HepG2 (cell line): Measurements from ENCODE around the gene ACADVL. TPM values are rescaled to one million over a fixed set of nuclear protein-coding genes. Genes with fewer than 3 reads are reported as not detected.

ENCODE experiments used
- ARID5B ChIP-seq: IDR thresholded peaks from 2 replicates; pipeline ENCODE4 v1.4.0; 2020; ENCODE audit warnings: mild to moderate bottlenecking, missing genetic modification reagents
- ATM ChIP-seq: fragments of 450-650 bp; IDR thresholded peaks from 2 replicates; pipeline ENCODE4 v1.7.1; 2017; ENCODE audit warnings: mild to moderate bottlenecking, borderline replicate concordance
- CREB3 ChIP-seq: sonication (generic); formaldehyde crosslinking; IDR thresholded peaks from 2 replicates; pipeline ENCODE4 v1.5.0; 2020; ENCODE audit warnings: missing genetic modification reagents
- DNMT1 ChIP-seq: sonication (generic); formaldehyde crosslinking; IDR thresholded peaks from 2 replicates; pipeline ENCODE4 v1.5.1; 2020; ENCODE audit warnings: mild to moderate bottlenecking, missing genetic modification reagents
- E2F5 ChIP-seq: sonication (generic); formaldehyde crosslinking; conservative IDR thresholded peaks from 2 replicates; pipeline ENCODE4 v1.4.0; 2020; ENCODE audit warnings: missing genetic modification reagents
- KAT7 ChIP-seq: IDR thresholded peaks from 2 replicates; pipeline ENCODE4 v1.6.1; 2018; ENCODE audit warnings: borderline replicate concordance, missing compliant biosample characterization
- RBFOX2 ChIP-seq: fragments of 200-400 bp; formaldehyde crosslinking; IDR thresholded peaks from 2 replicates; pipeline ENCODE4 v1.6.1; 2017; ENCODE audit warnings: low read depth, mild to moderate bottlenecking, low read length
- RBM22 ChIP-seq: fragments of 200-400 bp; formaldehyde crosslinking; optimal IDR thresholded peaks from 2 replicates; pipeline ENCODE3; 2017; ENCODE audit warnings: mild to moderate bottlenecking, low read length, moderate library complexity
- RCOR2 ChIP-seq: IDR thresholded peaks from 2 replicates; pipeline ENCODE4 v1.6.1; 2016; ENCODE audit warnings: missing biosample characterization, missing genetic modification reagents
- SMAD9 ChIP-seq: sonication (generic); formaldehyde crosslinking; IDR thresholded peaks from 2 replicates; pipeline ENCODE4 v1.5.1; 2020; ENCODE audit warnings: mild to moderate bottlenecking, missing genetic modification reagents
- SRSF1 ChIP-seq: fragments of 200-400 bp; formaldehyde crosslinking; optimal IDR thresholded peaks from 2 replicates; pipeline ENCODE3; 2017; ENCODE audit warnings: mild to moderate bottlenecking, low read depth, low read length, moderate library complexity
- U2AF1 ChIP-seq: fragments of 200-400 bp; formaldehyde crosslinking; optimal IDR thresholded peaks from 2 replicates; pipeline ENCODE3; 2017; ENCODE audit warnings: mild to moderate bottlenecking, low read depth, low read length
- ZMYM4 ChIP-seq: sonication (generic); formaldehyde crosslinking; IDR thresholded peaks from 2 replicates; pipeline ENCODE4 v1.8.1; 2023; ENCODE audit warnings: mild to moderate bottlenecking, missing genetic modification reagents
- ZNF224 ChIP-seq: sonication (generic); formaldehyde crosslinking; IDR thresholded peaks from 2 replicates; pipeline ENCODE4 v1.5.0; 2020; ENCODE audit warnings: mild to moderate bottlenecking, missing genetic modification reagents
- ZNF350 ChIP-seq: sonication (generic); formaldehyde crosslinking; IDR thresholded peaks from 2 replicates; pipeline ENCODE4 v1.4.0; 2020; ENCODE audit warnings: mild to moderate bottlenecking, low read depth, missing genetic modification reagents, borderline replicate concordance
- ZNF468 ChIP-seq: sonication (generic); formaldehyde crosslinking; IDR thresholded peaks from 2 replicates; pipeline ENCODE4 v1.8.0; 2022; ENCODE audit warnings: mild to moderate bottlenecking, moderate library complexity, missing genetic modification reagents
- ZNF614 ChIP-seq: IDR thresholded peaks from 2 replicates; pipeline ENCODE4 v1.6.1; 2018; ENCODE audit warnings: missing biosample characterization, missing genetic modification reagents, inconsistent platforms, borderline replicate concordance
- ZNF720 ChIP-seq: sonication (generic); formaldehyde crosslinking; IDR thresholded peaks from 2 replicates; pipeline ENCODE4 v1.4.0; 2020; ENCODE audit warnings: missing genetic modification reagents
- ZNF850 ChIP-seq: sonication (generic); formaldehyde crosslinking; conservative IDR thresholded peaks from 2 replicates; pipeline ENCODE4 v1.9.0; 2021; ENCODE audit warnings: mild to moderate bottlenecking, missing genetic modification reagents
- ZSCAN30 ChIP-seq: sonication (generic); formaldehyde crosslinking; IDR thresholded peaks from 2 replicates; pipeline ENCODE4 v1.5.0; 2020; ENCODE audit warnings: mild to moderate bottlenecking, missing genetic modification reagents
- polyA plus RNA-seq, 8 experiments: library from polyadenylated mRNA; depleted of rRNA in 3 of 8; stranded (reverse) in 7 of 8; unstranded in 1 of 8; fragments of >200 nt; fragmentation: Illumina TruSeq in 4 of 8; extraction: Trizol in 4 of 8; gene quantifications; 2 replicates each; pipeline versions ENCODE4 v1.2.1 to v1.2.3, GENCODE V29; 2011 to 2016; ENCODE audit warnings: low read depth in 4 of 8, missing spikeins in 1 of 8, mixed read lengths in 1 of 8; ENCODE audit not compliant: insufficient read depth in 1 of 8
- total RNA-seq, 5 experiments: library from RNA; depleted of rRNA; stranded (reverse); fragments of >200 nt; fragmentation: Illumina TruSeq; extraction: Trizol; gene quantifications; 2 replicates each; pipeline ENCODE4 v1.2.3, GENCODE V29; 2016; ENCODE audit warnings: low read depth in 1 of 5
- TF ChIP-seq, protein P1 (sequence below): sonication (generic); formaldehyde crosslinking; IDR thresholded peaks from 2 replicates; pipeline ENCODE4 v1.4.0; 2020; ENCODE audit warnings: low read depth, mild to moderate bottlenecking, missing genetic modification reagents
- TF ChIP-seq, protein P2 (sequence below): sonication (generic); formaldehyde crosslinking; IDR thresholded peaks from 2 replicates; pipeline ENCODE4 v1.4.0; 2020; ENCODE audit warnings: mild to moderate bottlenecking, low read depth, missing genetic modification reagents

Gene ACADVL
- total and polyA plus RNA-seq, 2 of the 13 experiments (the other 11 are each of a cell fraction or from before 2014, with no cell fraction given) = 219 to 412 TPM

- no peak; the same call in 1 of the 2 replicates for TF ChIP-seq KAT7 (CRISPR knock-in tag)
- TF ChIP-seq CREB3 (CRISPR knock-in tag) = no peak
- TF ChIP-seq, protein P1, sequence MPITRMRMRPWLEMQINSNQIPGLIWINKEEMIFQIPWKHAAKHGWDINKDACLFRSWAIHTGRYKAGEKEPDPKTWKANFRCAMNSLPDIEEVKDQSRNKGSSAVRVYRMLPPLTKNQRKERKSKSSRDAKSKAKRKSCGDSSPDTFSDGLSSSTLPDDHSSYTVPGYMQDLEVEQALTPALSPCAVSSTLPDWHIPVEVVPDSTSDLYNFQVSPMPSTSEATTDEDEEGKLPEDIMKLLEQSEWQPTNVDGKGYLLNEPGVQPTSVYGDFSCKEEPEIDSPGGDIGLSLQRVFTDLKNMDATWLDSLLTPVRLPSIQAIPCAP (CRISPR knock-in tag) = no peak
- no peak for TF ChIP-seq ZNF720 (CRISPR knock-in tag)
- TF ChIP-seq RBFOX2 = peak; percentile 15; the same call in 1 of the 2 replicates
- no peak for TF ChIP-seq U2AF1
- no peak for TF ChIP-seq ZNF614 (CRISPR knock-in tag)
- TF ChIP-seq RCOR2 = no peak
- TF ChIP-seq DNMT1 (CRISPR knock-in tag) = no peak
- TF ChIP-seq ZNF850 = no peak
- no peak for TF ChIP-seq ZNF224 (CRISPR knock-in tag)
- TF ChIP-seq ZSCAN30 (CRISPR knock-in tag) = no peak
- no peak for TF ChIP-seq ZNF350 (CRISPR knock-in tag)
- no peak for TF ChIP-seq ATM
- TF ChIP-seq RBM22 = peak; percentile 65
- TF ChIP-seq E2F5 (CRISPR knock-in tag) = no peak
- TF ChIP-seq ZNF468 (CRISPR knock-in tag) = no peak
- no peak for TF ChIP-seq SRSF1
- no peak for TF ChIP-seq ZMYM4
- no peak for TF ChIP-seq SMAD9 (CRISPR knock-in tag)
- no peak for TF ChIP-seq ARID5B (CRISPR knock-in tag)
- TF ChIP-seq, protein P2, sequence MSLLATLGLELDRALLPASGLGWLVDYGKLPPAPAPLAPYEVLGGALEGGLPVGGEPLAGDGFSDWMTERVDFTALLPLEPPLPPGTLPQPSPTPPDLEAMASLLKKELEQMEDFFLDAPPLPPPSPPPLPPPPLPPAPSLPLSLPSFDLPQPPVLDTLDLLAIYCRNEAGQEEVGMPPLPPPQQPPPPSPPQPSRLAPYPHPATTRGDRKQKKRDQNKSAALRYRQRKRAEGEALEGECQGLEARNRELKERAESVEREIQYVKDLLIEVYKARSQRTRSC = no peak
Observed at GRCh38 chr17:7177954-7178477, 41.7 kb upstream of the ACADVL start (continued).
